Spleen (tissue), 7 donors: ENCODE measurements around the gene BCKDK.

Experiments
- CTCF ChIP-seq, 11 experiments: fragments of 200-600 bp in 7 of 11; fragments of 450-650 bp in 4 of 11; sonication (generic) in 4 of 11; IDR thresholded peaks in 8 of 11; conservative IDR thresholded peaks in 3 of 11; 1 replicate in 7 of 11; 2 replicates in 4 of 11; pipeline versions ENCODE4 v1.4.0 to v1.8.0; 2016 to 2021; ENCODE audit warnings: antibody characterized with exemption in 11 of 11, inconsistent platforms in 4 of 11, mild to moderate bottlenecking in 1 of 11
- POLR2A ChIP-seq, 3 donors: fragments of 450-650 bp; IDR thresholded peaks; one replicate each; pipeline ENCODE4 v1.5.1; 2017; ENCODE audit warnings: antibody characterized with exemption in 3 of 3, mild to moderate bottlenecking in 1 of 3
- donor health status: DM: no; HTN: no; CAD: no; lungs with moderate emphysema.
- donor health status: DM: no; HTN: no; CAD: no.
- donor health status: DM: no; HTN: no; CAD: no.

DNA sequence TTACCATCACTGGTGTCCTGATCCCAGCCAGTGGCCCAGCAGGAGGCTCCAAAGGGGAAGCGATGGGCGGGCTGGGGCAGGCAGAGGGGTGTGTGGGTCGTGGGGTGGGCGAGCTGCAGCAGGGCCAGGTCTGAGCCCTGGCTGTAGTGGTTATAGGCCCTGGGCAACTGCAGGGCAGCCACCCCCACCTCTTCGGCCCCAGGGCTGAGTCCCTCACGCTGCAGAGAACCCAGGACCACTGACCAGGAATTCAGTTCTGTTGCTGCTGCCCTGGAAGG is 21.6 kb upstream of the BCKDK start:
- TF ChIP-seq CTCF (IDR thresholded peaks at IDR 0.05 in 8 of 11, conservative IDR thresholded peaks at IDR 0.05 in 3 of 11) = no peak
- no peak for TF ChIP-seq POLR2A (IDR thresholded peaks at IDR 0.05)
